Endodermal cell (in vitro differentiated cells): ENCODE measurements around the gene ADD1. TPM values are rescaled to one million over a fixed set of nuclear protein-coding genes. Genes with fewer than 3 reads are reported as not detected.

Source experiments
- DNase-seq: peaks from one replicate; pipeline ENCODE4 v3.0.0-alpha.2; 2017
- H3K27ac ChIP-seq: 2 replicates; pipeline ENCODE4 v1.5.1; 2013; ENCODE audit warnings: mild to moderate bottlenecking, low read depth, low read length, moderate library complexity
- H3K27me3 ChIP-seq: 2 replicates; pipeline ENCODE4 v1.6.1; 2013; ENCODE audit warnings: mild to moderate bottlenecking, low read length, moderate library complexity; ENCODE audit not compliant: insufficient read depth, control insufficient read depth, poor library complexity, severe bottlenecking
- H3K36me3 ChIP-seq: 2 replicates; pipeline ENCODE4 v1.7.0; 2013; ENCODE audit warnings: mild to moderate bottlenecking, low read length, moderate library complexity; ENCODE audit not compliant: control insufficient read depth, insufficient read depth
- H3K4me1 ChIP-seq: one replicate; pipeline ENCODE4 v1.7.0; 2013; ENCODE audit warnings: low read length; ENCODE audit not compliant: control insufficient read depth, insufficient read depth
- H3K4me3 ChIP-seq: 2 replicates; pipeline ENCODE4 v1.5.1; 2013; ENCODE audit warnings: mild to moderate bottlenecking, low read length, moderate library complexity
- H3K9ac ChIP-seq: 2 replicates; pipeline ENCODE4 v1.6.1; 2013; ENCODE audit warnings: mild to moderate bottlenecking, low read length, moderate library complexity; ENCODE audit not compliant: poor library complexity, severe bottlenecking; ENCODE audit errors: extremely low read depth
- H3K9me3 ChIP-seq: 2 replicates; pipeline ENCODE4 v1.6.1; 2013; ENCODE audit warnings: mild to moderate bottlenecking, low read length, moderate library complexity; ENCODE audit not compliant: control insufficient read depth
- H3K27ac Mint-ChIP-seq: 2 replicates; pipeline ENCODE4 v1.8.0; 2020; ENCODE audit warnings: mixed read lengths
- H3K27me3 Mint-ChIP-seq: 2 replicates; pipeline ENCODE4 v1.8.0; 2021; ENCODE audit warnings: mild to moderate bottlenecking, mixed read lengths; ENCODE audit not compliant: insufficient read depth
- H3K36me3 Mint-ChIP-seq: 2 replicates; pipeline ENCODE4 v1.8.0; 2020; ENCODE audit warnings: low read depth, mixed read lengths
- H3K4me1 Mint-ChIP-seq: 2 replicates; pipeline ENCODE4 v1.8.0; 2020; ENCODE audit warnings: mixed read lengths
- H3K4me3 Mint-ChIP-seq: 2 replicates; pipeline ENCODE4 v1.8.0; 2020; ENCODE audit warnings: mild to moderate bottlenecking, moderate library complexity, mixed read lengths
- H3K9me3 Mint-ChIP-seq: 2 replicates; pipeline ENCODE4 v1.8.0; 2020; ENCODE audit warnings: mild to moderate bottlenecking, mixed read lengths
- CTCF ChIP-seq: fragments of 200-600 bp; sonication (generic); conservative IDR thresholded peaks from 2 replicates; pipeline ENCODE4 v1.5.0; 2021; ENCODE audit warnings: antibody characterized with exemption, mild to moderate bottlenecking
- WGBS, 2 experiments: methylation state at CpG; one replicate each; pipeline versions ENCODE4 v1.1.5 to v1.1.7; 2013; ENCODE audit warnings: missing lambda C conversion rate in 2 of 2, mixed read lengths in 1 of 2; ENCODE audit not compliant: insufficient coverage in 1 of 2, insufficient read length in 1 of 2; 5-methylcytosine and 5-hydroxymethylcytosine counted together
- total RNA-seq, 2 donors: library from RNA; stranded (reverse); fragmentation: NEBNext Ultra II Directional in 1 of 2; extraction: Animal tissue kit (Norgen Biotek cat#: 25700) in 1 of 2; gene quantifications; 2 replicates in 1 of 2; 3 replicates in 1 of 2; pipeline ENCODE4 v1.2.1, GENCODE V29; 2021

ADD1 gene
- total RNA-seq, 2 donors from 2014 or later = 231 to 257 TPM

DNA sequence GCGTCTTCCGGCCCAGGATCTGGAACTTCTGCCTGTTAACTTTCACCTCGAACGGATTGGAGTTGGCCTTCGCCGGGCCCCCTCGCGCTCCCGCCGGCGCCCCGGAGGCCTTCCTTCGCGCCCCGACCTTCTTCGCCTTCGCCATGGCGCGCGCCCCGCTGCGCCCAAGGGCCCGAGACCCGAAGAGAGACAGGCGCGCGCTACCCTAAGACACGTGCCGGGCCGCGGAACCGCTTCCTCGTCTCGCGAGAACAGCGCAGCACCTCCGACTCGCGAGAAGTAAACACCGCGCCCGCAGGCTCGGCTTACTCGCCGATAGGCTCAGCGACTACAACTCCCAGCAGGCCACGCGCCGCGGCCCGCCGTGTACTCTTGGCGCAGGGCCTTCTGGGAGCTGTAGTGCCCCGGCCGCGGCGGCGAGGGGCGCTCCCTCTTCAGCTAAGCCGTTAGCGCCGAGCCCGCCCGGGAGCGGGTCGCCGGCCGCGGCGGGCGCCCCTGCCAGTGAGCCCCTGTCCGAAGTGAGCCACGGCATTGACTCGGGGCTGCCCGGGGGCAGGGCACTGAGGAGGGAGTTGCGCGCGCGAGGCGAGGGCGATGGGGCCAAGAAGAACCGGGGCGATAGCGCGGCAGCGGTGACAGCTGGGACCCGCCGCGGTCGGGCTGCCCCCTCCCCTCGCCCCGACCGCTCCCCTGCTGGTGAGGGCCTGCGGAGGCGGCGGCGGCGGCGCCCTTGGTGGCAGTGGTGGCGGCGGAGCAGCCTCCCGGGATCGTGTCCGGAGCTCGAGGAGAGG, 119.7 kb downstream of the ADD1 start, which contains the start of the genes GRK4 and NOP14:
Gene GRK4, plus strand, starts transcription at position 397 of the 791 bp plus-strand sequence. CDS start 500 bp downstream, outside the sequence.
Gene NOP14, minus strand, starts transcription at position 232 of the 791 bp plus-strand sequence. Its CDS starts 87 bp downstream, at position 145.
- H3K36me3 Mint-ChIP-seq = peaks cover 6% of the 10 kb centered on the region
- H3K4me3 Mint-ChIP-seq = peak within 1 kb of the TSS; percentile 90
- Histone ChIP-seq H3K27me3 (no peaks in the 10 kb centered on the region), H3K27ac (peak within 1 kb of the TSS; percentile 80), H3K4me3 (peak within 1 kb of the TSS; percentile 88), H3K9ac (peak within 1 kb of the TSS; percentile 82), H3K9me3 (no peaks in the 10 kb centered on the region), H3K36me3 (peaks cover 3% of the 10 kb centered on the region), H3K4me1 (peaks cover 4% of the 10 kb centered on the region)
- peaks cover 18% of the 10 kb centered on the region for H3K4me1 Mint-ChIP-seq
- no peaks in the 10 kb centered on the region for H3K9me3 Mint-ChIP-seq
- DNase-seq = peak; percentile 99
- peak within 1 kb of the TSS; percentile 98 for H3K27ac Mint-ChIP-seq
- H3K27me3 Mint-ChIP-seq = peaks cover 5% of the 10 kb centered on the region
- 0% methylated on average over 24 to 105 of the region's 105 CpGs for WGBS, 2 experiments
- TF ChIP-seq CTCF = peak; percentile 44

DNA sequence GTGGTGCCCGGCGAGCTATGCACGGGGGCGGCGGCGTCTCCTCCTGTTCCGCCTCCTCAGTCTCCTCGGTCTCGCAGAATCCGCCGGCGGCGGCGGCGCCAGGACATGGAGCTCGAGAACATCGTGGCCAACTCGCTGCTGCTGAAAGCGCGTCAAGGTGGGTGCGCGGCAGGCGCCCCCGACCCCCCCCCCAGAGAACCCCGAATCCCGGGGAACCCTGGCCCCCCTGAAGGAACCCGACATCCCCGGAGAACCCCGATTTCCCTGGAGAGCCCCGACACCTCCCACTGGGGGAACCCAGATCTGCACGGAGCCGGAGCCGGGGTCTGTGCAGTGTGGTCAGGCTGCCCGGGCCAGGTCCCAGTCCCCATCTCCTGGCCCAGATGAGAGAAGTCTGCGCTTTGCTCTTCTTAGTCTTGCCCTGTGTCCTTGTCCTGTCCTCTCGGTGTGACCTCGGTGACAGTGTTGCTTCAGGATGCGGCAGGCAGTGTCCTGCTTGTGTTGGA, 120.4 kb downstream of the ADD1 start:
- Mint-ChIP-seq H3K4me3 (peak overlapping the region; percentile 90), H3K9me3 (no peaks in the 10 kb centered on the region), H3K36me3 (peaks cover 6% of the 10 kb centered on the region), H3K27ac (no peak overlapping the region), H3K4me1 (peaks cover 16% of the 10 kb centered on the region), H3K27me3 (peaks cover 5% of the 10 kb centered on the region)
- Histone ChIP-seq H3K9me3 (no peaks in the 10 kb centered on the region), H3K27ac (no peak overlapping the region), H3K9ac (peak overlapping the region; percentile 25), H3K36me3 (no peaks in the 10 kb centered on the region), H3K4me3 (peak overlapping the region; percentile 79), H3K27me3 (no peaks in the 10 kb centered on the region), H3K4me1 (peaks cover 4% of the 10 kb centered on the region)
- TF ChIP-seq CTCF = no peak
- peak; percentile 62 for DNase-seq
- WGBS, 2 experiments = 9 to 42% methylated on average over 8 to 38 of the region's 38 CpGs

- Histone ChIP-seq H3K4me3 (peak overlapping the region; percentile 79), H3K27ac (no peak overlapping the region), H3K27me3 (no peaks in the 10 kb centered on the region), H3K9me3 (no peaks in the 10 kb centered on the region), H3K4me1 (peaks cover 4% of the 10 kb centered on the region), H3K36me3 (no peaks in the 10 kb centered on the region), H3K9ac (no peak overlapping the region)
- no peak for TF ChIP-seq CTCF
- Mint-ChIP-seq H3K4me3 (peak overlapping the region; percentile 90), H3K27me3 (peaks cover 5% of the 10 kb centered on the region), H3K9me3 (no peaks in the 10 kb centered on the region), H3K36me3 (peaks cover 2% of the 10 kb centered on the region), H3K4me1 (peaks cover 14% of the 10 kb centered on the region), H3K27ac (no peak overlapping the region)
- no peak for DNase-seq
- 88 to 92% methylated on average over 1 to 5 of the region's 5 CpGs for WGBS, 2 experiments
These were observed 121.1 kb downstream of the ADD1 start for GRCh38 chr4:2964706-2965258.
